ENCODE measurements around the gene DCHS2. TPM values are rescaled to one million over a fixed set of nuclear protein-coding genes. Genes with fewer than 3 reads are reported as not detected.

Gene DCHS2
- total and polyA plus RNA-seq, 2 of the 8 experiments (the other 6 are each of a cell fraction or from before 2014, with no cell fraction given): 0.54 to 2.6 TPM

DNA sequence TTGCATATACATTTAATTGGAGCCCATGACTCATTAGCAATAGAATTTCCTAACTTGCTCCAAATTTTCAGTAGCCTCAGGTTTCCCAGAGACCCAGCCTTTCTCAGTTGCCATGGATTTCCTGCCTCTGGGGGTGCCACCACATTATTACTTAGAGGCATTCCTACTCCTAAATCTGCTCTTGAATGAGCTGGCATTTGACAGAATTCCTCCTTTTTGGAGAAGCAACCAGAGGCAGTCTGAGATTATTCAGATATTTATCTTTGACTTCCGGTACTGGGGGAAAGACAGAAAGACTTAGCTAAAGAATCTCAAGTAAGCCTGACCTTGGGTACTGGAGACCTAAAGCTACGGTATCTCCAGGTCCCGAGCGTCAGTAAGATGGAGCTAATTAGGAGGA lies 76.3 kb downstream of the DCHS2 start:
- Histone ChIP-seq H3K4me1 (replicated peaks in 1 of 4; ENCODE audit: control insufficient read depth in 3 of 4, insufficient read depth in 4 of 4, low read length in 3 of 4) (peaks cover 0 to 5% (median 0%) of the 10 kb centered on the region in 4 experiments; a peak in 1 of 7 replicates), H2AFZ (ENCODE audit: low read length) (no peak overlapping the region), H3K4me3 (ENCODE audit: extremely low read depth in 1 of 4, insufficient read depth in 2 of 4, low read depth in 3 of 4, low read length in 4 of 4) (peak overlapping the region in 1 of 4 experiments; percentile 5; a peak in 1 of 8 replicates), H3K9ac (replicated peaks in 1 of 4; ENCODE audit: extremely low read depth in 1 of 4, low read depth in 3 of 4, low read length in 3 of 4) (no peak overlapping the region), H2BK15ac (ENCODE audit: low read length) (no peak overlapping the region), H2BK5ac (ENCODE audit: low read depth, low read length) (no peak overlapping the region), H4K20me1 (replicated peaks in 1 of 2; ENCODE audit: control insufficient read depth in 1 of 2, insufficient read depth in 2 of 2, low read length in 2 of 2) (no peaks in the 10 kb centered on the region), H3K4me2 (ENCODE audit: insufficient read depth in 1 of 2, low read depth in 2 of 2, low read length in 2 of 2) (peak overlapping the region in 1 of 2 experiments; percentile 99; a peak in 1 of 4 replicates), H3K23me2 (ENCODE audit: low read depth, low read length) (peaks cover 11% of the 10 kb centered on the region), H4K8ac (ENCODE audit: extremely low read depth, insufficient read depth, low read length) (no peak overlapping the region), H3K27ac (ENCODE audit: low read depth, low read length) (no peak overlapping the region), H3K9me3 (ENCODE audit: insufficient read depth in 2 of 2, low read depth in 1 of 2, low read length in 1 of 2) (no peaks in the 10 kb centered on the region), H3K4ac (replicated peaks; ENCODE audit: insufficient read length, low read depth, low read length) (no peak overlapping the region), H2BK120ac (replicated peaks; ENCODE audit: low read depth, low read length) (no peak overlapping the region), H3K14ac (ENCODE audit: insufficient read length) (no peak overlapping the region), H2BK20ac (ENCODE audit: low read length) (no peak overlapping the region), H3K27me3 (replicated peaks in 1 of 4; ENCODE audit: control insufficient read depth in 3 of 4, extremely low read depth in 1 of 4, insufficient read depth in 3 of 4, low read length in 3 of 4) (peaks cover 0 to 14% (median 9%) of the 10 kb centered on the region in 4 experiments; a peak in 4 of 7 replicates), H3K56ac (replicated peaks; ENCODE audit: insufficient read length, low read depth, low read length) (no peak overlapping the region), H3K23ac (ENCODE audit: insufficient read length) (no peak overlapping the region), H3K36me3 (ENCODE audit: control insufficient read depth in 2 of 4, insufficient read depth in 4 of 4, low read length in 3 of 4) (no peaks in the 10 kb centered on the region), H3K79me1 (ENCODE audit: low read depth, low read length) (no peaks in the 10 kb centered on the region), H3K18ac (ENCODE audit: extremely low read depth, low read length) (no peak overlapping the region), H2BK12ac (ENCODE audit: low read depth, low read length) (no peak overlapping the region; the same call in 1 of the 2 replicates), H2AK5ac (ENCODE audit: low read depth, low read length) (no peak overlapping the region), H4K91ac (replicated peaks; ENCODE audit: insufficient read length, low read length) (no peak overlapping the region), H4K5ac (ENCODE audit: insufficient read length, low read depth, low read length) (no peak overlapping the region), H3K79me2 (ENCODE audit: control insufficient read depth in 1 of 2, insufficient read depth in 2 of 2, low read length in 2 of 2) (no peaks in the 10 kb centered on the region)
- 46% methylated on average over 4 of the region's 4 CpGs; no CpG with 5 or more reads in 1 of the 2 experiments for WGBS, 2 experiments (ENCODE audit: extremely low coverage in 1 of 2, insufficient coverage in 1 of 2, insufficient read length in 1 of 2, insufficient replicate concordance in 2 of 2, low coverage in 1 of 2, low lambda C conversion rate in 2 of 2, missing lambda C conversion rate in 1 of 2)
- FAIRE-seq: no peak
- ChIA-PET CTCF (ENCODE audit: partially characterized antibody) (interaction anchor here (0.6 to 4.9 kb wide), 14 partner anchors 9 to 91 kb away, joined by 3 to 42 read pairs (median 4); partner anchors contain the start of gene DCHS2), POLR2A (ENCODE audit: partially characterized antibody) (no interaction called here)
- no peak for DNase-seq (ENCODE audit: low read depth in 1 of 2, low spot score in 2 of 2)
- TF ChIP-seq JUND (IDR thresholded peaks at IDR 0.05; ENCODE audit: low read length) (no peak), KDM5A (IDR thresholded peaks at IDR 0.05; ENCODE audit: low read length) (no peak), POU5F1 (IDR thresholded peaks at IDR 0.05; ENCODE audit: low read depth, low read length) (no peak), POLR2A (IDR thresholded peaks at IDR 0.05; ENCODE audit: control extremely low read depth in 1 of 2, low read depth in 2 of 2, low read length in 2 of 2) (no peak), TBP (IDR thresholded peaks at IDR 0.05; ENCODE audit: low read depth, low read length) (no peak), GABPA (IDR thresholded peaks at IDR 0.05; ENCODE audit: borderline replicate concordance, insufficient read depth, low read length) (no peak), EZH2 (IDR thresholded peaks at IDR 0.05; ENCODE audit: low read depth, low read length, severe bottlenecking) (no peak), SP4 (IDR thresholded peaks at IDR 0.05; ENCODE audit: low read length) (no peak), CHD1 (IDR thresholded peaks at IDR 0.05; ENCODE audit: low read depth, low read length) (no peak), EP300 (IDR thresholded peaks at IDR 0.05; ENCODE audit: borderline replicate concordance in 1 of 2, low read depth in 2 of 2, low read length in 2 of 2) (no peak), PHF8 (conservative IDR thresholded peaks at IDR 0.05; ENCODE audit: low read depth, low read length) (no peak)
- TF ChIP-seq, protein P1, sequence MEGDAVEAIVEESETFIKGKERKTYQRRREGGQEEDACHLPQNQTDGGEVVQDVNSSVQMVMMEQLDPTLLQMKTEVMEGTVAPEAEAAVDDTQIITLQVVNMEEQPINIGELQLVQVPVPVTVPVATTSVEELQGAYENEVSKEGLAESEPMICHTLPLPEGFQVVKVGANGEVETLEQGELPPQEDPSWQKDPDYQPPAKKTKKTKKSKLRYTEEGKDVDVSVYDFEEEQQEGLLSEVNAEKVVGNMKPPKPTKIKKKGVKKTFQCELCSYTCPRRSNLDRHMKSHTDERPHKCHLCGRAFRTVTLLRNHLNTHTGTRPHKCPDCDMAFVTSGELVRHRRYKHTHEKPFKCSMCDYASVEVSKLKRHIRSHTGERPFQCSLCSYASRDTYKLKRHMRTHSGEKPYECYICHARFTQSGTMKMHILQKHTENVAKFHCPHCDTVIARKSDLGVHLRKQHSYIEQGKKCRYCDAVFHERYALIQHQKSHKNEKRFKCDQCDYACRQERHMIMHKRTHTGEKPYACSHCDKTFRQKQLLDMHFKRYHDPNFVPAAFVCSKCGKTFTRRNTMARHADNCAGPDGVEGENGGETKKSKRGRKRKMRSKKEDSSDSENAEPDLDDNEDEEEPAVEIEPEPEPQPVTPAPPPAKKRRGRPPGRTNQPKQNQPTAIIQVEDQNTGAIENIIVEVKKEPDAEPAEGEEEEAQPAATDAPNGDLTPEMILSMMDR (IDR thresholded peaks at IDR 0.05; ENCODE audit: control extremely low read depth in 1 of 3, insufficient read depth in 1 of 3, low read depth in 1 of 3, low read length in 3 of 3): no peak

Measured in H1 (cell line).